H1 (cell line): Measurements from ENCODE around the gene TCP11.

ENCODE experiments used
- CHD2 ChIP-seq: IDR thresholded peaks from 2 replicates; pipeline ENCODE4 v1.6.1; 2012; ENCODE audit warnings: low read length, improper control_type of control experiment
- CREB1 ChIP-seq: IDR thresholded peaks from 2 replicates; pipeline ENCODE4 v1.6.1; 2012; ENCODE audit warnings: inconsistent platforms
- CTCF ChIP-seq, 3 experiments: IDR thresholded peaks; 1 replicate in 2 of 3; 2 replicates in 1 of 3; pipeline versions ENCODE4 v1.5.1 to v1.6.1; 2011; ENCODE audit warnings: low read length in 3 of 3, mild to moderate bottlenecking in 3 of 3, inconsistent platforms in 2 of 3, low read depth in 1 of 3, moderate library complexity in 1 of 3; ENCODE audit not compliant: insufficient read depth in 1 of 3; ENCODE audit errors: control extremely low read depth in 1 of 3
- EZH2 ChIP-seq: fragments of 200-600 bp; sonication (generic); IDR thresholded peaks from 2 replicates; pipeline ENCODE4 v1.7.1; 2012; ENCODE audit warnings: low read depth, mild to moderate bottlenecking, moderate library complexity, low read length, inconsistent platforms; ENCODE audit not compliant: severe bottlenecking

GRCh38 chr6:35068206-35068605 lies 72.9 kb downstream of the TCP11 start:
- no peak for TF ChIP-seq CREB1
- no peak for TF ChIP-seq CTCF (IDR thresholded peaks at IDR 0.05; ENCODE audit: control extremely low read depth in 1 of 3, insufficient read depth in 1 of 3, low read depth in 1 of 3, low read length in 3 of 3)
- TF ChIP-seq EZH2, result no peak
- no peak for TF ChIP-seq CHD2
